ENCODE measurements around the gene TOLLIP.

Gene TOLLIP

GRCh38 chr11:1302041-1302460 is 7.4 kb downstream of the TOLLIP start:
- TF ChIP-seq TEAD4 (IDR thresholded peaks at IDR 0.05) (no peak), REST (IDR thresholded peaks at IDR 0.05; ENCODE audit: low read depth) (no peak)
- TF ChIP-seq, protein P1, sequence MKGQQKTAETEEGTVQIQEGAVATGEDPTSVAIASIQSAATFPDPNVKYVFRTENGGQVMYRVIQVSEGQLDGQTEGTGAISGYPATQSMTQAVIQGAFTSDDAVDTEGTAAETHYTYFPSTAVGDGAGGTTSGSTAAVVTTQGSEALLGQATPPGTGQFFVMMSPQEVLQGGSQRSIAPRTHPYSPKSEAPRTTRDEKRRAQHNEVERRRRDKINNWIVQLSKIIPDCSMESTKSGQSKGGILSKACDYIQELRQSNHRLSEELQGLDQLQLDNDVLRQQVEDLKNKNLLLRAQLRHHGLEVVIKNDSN (IDR thresholded peaks at IDR 0.05) = no peak

- no peak for TF ChIP-seq MAX (IDR thresholded peaks at IDR 0.05)
- TF ChIP-seq, protein P1 (IDR thresholded peaks at IDR 0.05) = no peak
- TF ChIP-seq REST (IDR thresholded peaks at IDR 0.05; ENCODE audit: low read depth) = no peak
Observed at GRCh38 chr11:1301220-1302000, 8.0 kb downstream of the TOLLIP start.

DNA sequence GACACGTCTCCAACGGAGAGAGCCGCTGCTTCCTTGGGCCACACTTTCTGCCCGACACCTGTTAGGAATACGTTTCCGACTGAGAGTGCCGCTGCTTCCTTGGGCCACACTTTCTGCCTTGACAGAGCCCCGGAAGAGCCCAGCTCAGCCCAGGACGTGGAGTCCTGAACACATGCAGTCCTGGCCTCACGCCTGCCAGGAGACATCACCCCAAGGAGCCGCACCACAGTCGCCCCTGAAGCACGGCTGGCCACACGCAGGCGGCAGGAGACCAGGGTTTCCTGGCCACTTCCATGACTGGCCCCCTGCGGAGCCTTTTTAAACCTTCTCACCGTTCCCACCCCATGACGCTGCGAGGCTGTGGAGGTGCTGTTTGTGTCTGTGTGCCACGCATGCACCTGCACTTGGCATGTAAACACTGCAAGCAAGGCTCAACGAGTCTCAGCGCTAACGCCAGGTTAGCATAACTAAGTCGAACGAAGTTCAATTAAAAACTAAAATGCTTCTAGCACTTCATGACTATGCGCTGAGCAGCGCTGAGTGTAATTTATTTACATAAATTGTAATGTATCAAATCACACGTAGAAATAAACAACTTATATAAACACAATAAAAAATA is 8.8 kb downstream of the TOLLIP start:
- TF ChIP-seq CEBPB (IDR thresholded peaks at IDR 0.05) (no peak), TCF12 (IDR thresholded peaks at IDR 0.05; ENCODE audit: low read depth) (no peak)

DNA sequence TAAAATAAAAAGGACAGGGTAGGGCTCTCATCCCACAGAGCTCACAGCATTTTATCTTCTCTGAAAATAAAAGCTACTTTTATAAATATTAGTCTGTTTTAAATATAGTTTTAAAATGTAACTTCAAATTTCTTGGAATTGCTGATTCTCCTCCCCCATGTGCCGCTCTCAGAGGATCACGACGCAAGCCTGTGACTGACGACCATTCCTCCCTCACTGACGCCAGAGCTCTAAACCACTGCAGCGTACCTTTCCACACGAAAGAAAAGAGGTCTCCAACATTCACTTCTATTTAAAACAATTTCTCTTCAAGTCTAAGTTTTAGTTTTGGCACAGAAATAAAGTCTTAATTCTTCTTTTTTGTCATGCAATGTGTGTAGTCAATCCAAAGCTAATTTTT is 9.3 kb downstream of the TOLLIP start:
- TF ChIP-seq ZBTB7A (IDR thresholded peaks at IDR 0.05; ENCODE audit: low read depth) = no peak

DNA sequence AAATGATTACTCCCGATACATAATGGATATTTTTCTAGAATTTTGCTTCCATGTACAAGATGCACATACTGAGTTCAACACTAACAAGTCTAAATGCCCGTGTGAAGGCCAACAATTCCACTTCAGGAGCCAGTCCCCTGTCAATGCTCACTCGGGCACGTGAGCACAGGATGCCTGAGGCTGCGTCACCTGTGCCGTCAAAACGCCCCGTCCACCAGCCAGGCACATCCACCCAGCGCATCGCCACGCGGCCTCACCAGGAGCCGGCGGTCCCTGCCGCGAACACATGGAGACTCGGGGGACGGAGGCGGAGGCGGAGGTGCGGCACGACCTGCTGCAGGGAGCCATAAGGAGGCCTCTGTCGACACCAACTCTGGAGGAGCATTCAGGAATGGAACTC is 9.8 kb downstream of the TOLLIP start:
- TF ChIP-seq NFIC (IDR thresholded peaks at IDR 0.05) = no peak
- no peak for TF ChIP-seq MAX (IDR thresholded peaks at IDR 0.05)
- TF ChIP-seq EGR1 (IDR thresholded peaks at IDR 0.05) = no peak
- no peak for TF ChIP-seq FOXM1 (IDR thresholded peaks at IDR 0.05; ENCODE audit: borderline replicate concordance, low read depth)
- no peak for TF ChIP-seq YY1 (IDR thresholded peaks at IDR 0.05; ENCODE audit: low read depth)
- TF ChIP-seq CREB1 (IDR thresholded peaks at IDR 0.05; ENCODE audit: low read depth) = no peak
- no peak for TF ChIP-seq CEBPB (IDR thresholded peaks at IDR 0.05)
- TF ChIP-seq TEAD4 (IDR thresholded peaks at IDR 0.05) = no peak
- TF ChIP-seq TAF1 (IDR thresholded peaks at IDR 0.05; ENCODE audit: low read depth) = no peak
- TF ChIP-seq TCF12 (IDR thresholded peaks at IDR 0.05; ENCODE audit: low read depth) = no peak
- no peak for TF ChIP-seq RAD21 (IDR thresholded peaks at IDR 0.05; ENCODE audit: low read depth)
- TF ChIP-seq REST (IDR thresholded peaks at IDR 0.05; ENCODE audit: low read depth) = no peak
- no peak for TF ChIP-seq ZBTB7A (IDR thresholded peaks at IDR 0.05; ENCODE audit: low read depth)
- no peak for TF ChIP-seq EP300 (IDR thresholded peaks at IDR 0.05; ENCODE audit: borderline replicate concordance)
- TF ChIP-seq, protein P1 (IDR thresholded peaks at IDR 0.05) = no peak

Data from Ishikawa (cell line).